Keratinocyte (primary cell): ENCODE data around the gene ARHGAP6. TPM values are rescaled to one million over a fixed set of nuclear protein-coding genes. Genes with fewer than 3 reads are reported as not detected.

Experiments
- DNase-seq: peaks from one replicate; pipeline ENCODE4 v3.0.0-alpha.2; 2011; ENCODE audit warnings: low read depth, missing footprints, low spot score
- FAIRE-seq: peaks from 2 replicates; lab custom pipeline; 2011; peaks lifted over from hg19 to GRCh38; lab: Jason Lieb, UNC
- H2AFZ ChIP-seq: 2 replicates; pipeline ENCODE4 v1.6.0; 2012; ENCODE audit warnings: low read length, control low read depth, inconsistent platforms; ENCODE audit not compliant: control insufficient read depth
- H3K27ac ChIP-seq: 2 replicates; pipeline ENCODE4 v1.5.1; 2011; ENCODE audit warnings: low read length; ENCODE audit not compliant: control insufficient read depth, insufficient read depth
- H3K27me3 ChIP-seq: 3 replicates; pipeline ENCODE4 v1.6.0; 2011; ENCODE audit warnings: low read length; ENCODE audit not compliant: control insufficient read depth, insufficient read depth; ENCODE audit errors: extremely low read depth
- H3K36me3 ChIP-seq, 2 experiments: 2 replicates in 1 of 2; 3 replicates in 1 of 2; pipeline ENCODE4 v1.5.1; 2011; ENCODE audit warnings: low read length in 2 of 2, mild to moderate bottlenecking in 1 of 2; ENCODE audit not compliant: control insufficient read depth in 2 of 2, insufficient read depth in 2 of 2; ENCODE audit errors: extremely low read depth in 1 of 2
- H3K4me1 ChIP-seq: 3 replicates; pipeline ENCODE4 v1.5.1; 2011; ENCODE audit warnings: low read length; ENCODE audit not compliant: control insufficient read depth, insufficient read depth; ENCODE audit errors: extremely low read depth
- H3K4me2 ChIP-seq: 3 replicates; pipeline ENCODE4 v1.6.0; 2011; ENCODE audit warnings: low read depth, low read length; ENCODE audit not compliant: control insufficient read depth, insufficient read depth; ENCODE audit errors: extremely low read depth
- H3K4me3 ChIP-seq, 3 experiments: fragments of 200-600 bp in 1 of 3; sonication (generic) in 1 of 3; 2 replicates in 2 of 3; 3 replicates in 1 of 3; pipeline ENCODE4 v1.5.1; 2011 to 2016; ENCODE audit warnings: low read length in 3 of 3, mild to moderate bottlenecking in 3 of 3, control low read depth in 2 of 3, inconsistent platforms in 1 of 3, low read depth in 1 of 3, mixed read lengths in 1 of 3, mixed run types in 1 of 3, moderate library complexity in 1 of 3; ENCODE audit not compliant: control insufficient read depth in 2 of 3, insufficient read depth in 2 of 3; ENCODE audit errors: extremely low read depth in 1 of 3
- H3K79me2 ChIP-seq: 2 replicates; pipeline ENCODE4 v1.6.0; 2012; ENCODE audit warnings: low read length; ENCODE audit not compliant: control insufficient read depth, insufficient read depth
- H3K9ac ChIP-seq: 3 replicates; pipeline ENCODE4 v1.6.0; 2011; ENCODE audit warnings: low read length; ENCODE audit not compliant: control insufficient read depth, insufficient read depth; ENCODE audit errors: extremely low read depth
- H3K9me1 ChIP-seq: 3 replicates; pipeline ENCODE4 v1.6.0; 2011; ENCODE audit warnings: low read length; ENCODE audit not compliant: control insufficient read depth, insufficient read depth; ENCODE audit errors: extremely low read depth
- H3K9me3 ChIP-seq: 2 replicates; pipeline ENCODE4 v1.5.1; 2012; ENCODE audit warnings: low read depth, low read length; ENCODE audit not compliant: control insufficient read depth
- H4K20me1 ChIP-seq: 3 replicates; pipeline ENCODE4 v1.6.0; 2011; ENCODE audit warnings: low read length; ENCODE audit not compliant: control insufficient read depth, insufficient read depth; ENCODE audit errors: extremely low read depth
- EZH2 ChIP-seq: IDR thresholded peaks from one replicate; pipeline ENCODE4 v1.6.1; 2012; ENCODE audit warnings: inconsistent platforms, mild to moderate bottlenecking, low read length, moderate library complexity
- dilution Hi-C: fragments of 300-500 bp; cut with MboI; formaldehyde crosslinking; loops from one replicate; pipeline ENCODE4 v1.7.0; 2020; ENCODE audit warnings: low sequenced_read_pairs; ENCODE audit not compliant: extremely low pct_ligation_motif_present
- polyA plus RNA-seq, 5 experiments: library from polyadenylated mRNA; depleted of rRNA in 3 of 5; stranded (reverse) in 3 of 5; stranded (forward) in 1 of 5; unstranded in 1 of 5; fragments of >200 nt; gene quantifications; 1 replicate in 1 of 5; 2 replicates in 3 of 5; 3 replicates in 1 of 5; pipeline versions ENCODE4 v1.2.1 to v1.2.3, GENCODE V29; 2011 to 2012; ENCODE audit warnings: missing spikeins in 2 of 5, low read depth in 1 of 5, low replicate concordance in 1 of 5
- TF ChIP-seq, protein P1 (sequence below), 3 experiments: IDR thresholded peaks in 1 of 3; conservative IDR thresholded peaks in 1 of 3; optimal IDR thresholded peaks in 1 of 3; 2 replicates in 2 of 3; 3 replicates in 1 of 3; pipeline versions ENCODE3 to v1.5.1; 2011; ENCODE audit warnings: low read length in 3 of 3, mild to moderate bottlenecking in 3 of 3, moderate library complexity in 2 of 3, control low read depth in 1 of 3, inconsistent platforms in 1 of 3; ENCODE audit not compliant: insufficient read depth in 2 of 3; ENCODE audit errors: extremely low read depth in 1 of 3

Gene ARHGAP6
- polyA plus RNA-seq, 1 donor (not counting 4 experiments of a cell fraction or from before 2014, with no cell fraction given), result 0.01 TPM

DNA sequence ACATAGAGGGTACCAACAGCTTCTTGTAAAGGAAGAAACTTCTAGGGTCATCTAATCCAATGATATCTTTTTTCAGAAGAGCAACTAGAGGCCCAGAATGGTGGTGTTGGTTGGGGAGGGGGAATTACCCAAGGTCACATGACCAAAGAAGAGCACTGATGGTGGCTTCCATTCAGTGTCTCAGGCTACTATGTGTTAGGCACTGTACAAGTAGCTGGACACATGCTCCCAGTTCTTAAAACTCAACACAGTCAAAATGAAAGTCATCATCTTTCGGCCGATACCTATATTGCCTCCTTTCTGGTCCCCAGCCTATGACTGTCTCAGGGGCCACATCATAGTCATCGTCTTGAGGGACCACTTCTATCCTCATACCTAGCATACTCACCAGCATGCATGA lies 88.1 kb downstream of the ARHGAP6 start:
- dilution Hi-C loops, result no loop called here
- TF ChIP-seq, protein P1, sequence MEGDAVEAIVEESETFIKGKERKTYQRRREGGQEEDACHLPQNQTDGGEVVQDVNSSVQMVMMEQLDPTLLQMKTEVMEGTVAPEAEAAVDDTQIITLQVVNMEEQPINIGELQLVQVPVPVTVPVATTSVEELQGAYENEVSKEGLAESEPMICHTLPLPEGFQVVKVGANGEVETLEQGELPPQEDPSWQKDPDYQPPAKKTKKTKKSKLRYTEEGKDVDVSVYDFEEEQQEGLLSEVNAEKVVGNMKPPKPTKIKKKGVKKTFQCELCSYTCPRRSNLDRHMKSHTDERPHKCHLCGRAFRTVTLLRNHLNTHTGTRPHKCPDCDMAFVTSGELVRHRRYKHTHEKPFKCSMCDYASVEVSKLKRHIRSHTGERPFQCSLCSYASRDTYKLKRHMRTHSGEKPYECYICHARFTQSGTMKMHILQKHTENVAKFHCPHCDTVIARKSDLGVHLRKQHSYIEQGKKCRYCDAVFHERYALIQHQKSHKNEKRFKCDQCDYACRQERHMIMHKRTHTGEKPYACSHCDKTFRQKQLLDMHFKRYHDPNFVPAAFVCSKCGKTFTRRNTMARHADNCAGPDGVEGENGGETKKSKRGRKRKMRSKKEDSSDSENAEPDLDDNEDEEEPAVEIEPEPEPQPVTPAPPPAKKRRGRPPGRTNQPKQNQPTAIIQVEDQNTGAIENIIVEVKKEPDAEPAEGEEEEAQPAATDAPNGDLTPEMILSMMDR (optimal IDR thresholded peaks at IDR 0.05 in 1 of 3, IDR thresholded peaks at IDR 0.05 in 1 of 3, conservative IDR thresholded peaks at IDR 0.05 in 1 of 3; ENCODE audit: extremely low read depth in 1 of 3, insufficient read depth in 2 of 3, low read length in 3 of 3), result no peak
- no peak for TF ChIP-seq EZH2

DNA sequence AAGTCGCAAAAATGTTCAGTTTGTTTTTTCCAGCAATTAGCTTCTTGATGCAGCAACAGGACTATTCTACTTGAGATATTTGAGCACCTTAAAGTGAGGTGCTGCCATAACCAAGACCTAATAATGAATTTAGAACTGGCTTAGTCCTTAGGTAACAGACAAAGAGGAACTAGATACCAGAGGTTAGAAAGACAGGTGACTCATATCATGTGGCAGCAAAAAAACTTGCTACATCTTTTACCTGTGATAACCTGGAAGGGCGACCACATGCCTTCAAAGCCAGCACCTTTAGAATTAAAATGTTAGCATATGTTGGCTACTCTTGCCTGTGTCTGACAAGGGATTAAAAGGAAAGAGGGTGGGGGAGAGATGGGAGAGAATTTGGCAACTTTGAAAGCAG lies 90.4 kb downstream of the ARHGAP6 start:
- H3K36me3 ChIP-seq, result no peaks in the 10 kb centered on the region
- H4K20me1 ChIP-seq, result no peaks in the 10 kb centered on the region
- no peaks in the 10 kb centered on the region for H3K9me1 ChIP-seq
- no peaks in the 10 kb centered on the region for H3K9me3 ChIP-seq
- no peak for TF ChIP-seq EZH2
- TF ChIP-seq, protein P1 (optimal IDR thresholded peaks at IDR 0.05 in 1 of 3, IDR thresholded peaks at IDR 0.05 in 1 of 3, conservative IDR thresholded peaks at IDR 0.05 in 1 of 3; ENCODE audit: extremely low read depth in 1 of 3, insufficient read depth in 2 of 3, low read length in 3 of 3), result no peak
- H3K4me3 ChIP-seq, result no peak overlapping the region
- H3K4me2 ChIP-seq, result no peak overlapping the region
- H3K27ac ChIP-seq, result no peak overlapping the region
- H3K9ac ChIP-seq, result no peak overlapping the region
- H3K79me2 ChIP-seq, result no peaks in the 10 kb centered on the region
- FAIRE-seq (no peak), DNase-seq (no peak)
- dilution Hi-C loops, result no loop called here
- no peak overlapping the region for H2AFZ ChIP-seq
- H3K27me3 ChIP-seq, result peaks cover 4% of the 10 kb centered on the region
- no peaks in the 10 kb centered on the region for H3K4me1 ChIP-seq

More for the DNA sequence above, 88.1 kb downstream of the ARHGAP6 start:
- Histone ChIP-seq H3K36me3 (no peaks in the 10 kb centered on the region), H3K4me3 (no peak overlapping the region), H3K9me3 (no peaks in the 10 kb centered on the region), H3K9ac (no peak overlapping the region), H2AFZ (no peak overlapping the region), H3K4me2 (no peak overlapping the region), H3K27ac (no peak overlapping the region), H4K20me1 (no peaks in the 10 kb centered on the region), H3K9me1 (no peaks in the 10 kb centered on the region), H3K79me2 (no peaks in the 10 kb centered on the region), H3K4me1 (no peaks in the 10 kb centered on the region), H3K27me3 (peaks cover 4% of the 10 kb centered on the region)
- FAIRE-seq (no peak), DNase-seq (no peak)
